ENCODE results near the gene PADI6. TPM values are rescaled to one million over a fixed set of nuclear protein-coding genes. Genes with fewer than 3 reads are reported as not detected.

The PADI6 gene
- total RNA-seq, 1 experiment from 2014 or later, result not detected

GRCh38 chr1:17419626-17420328 is 47.8 kb downstream of the PADI6 start:
- H3K36me3 ChIP-seq (ENCODE audit: control insufficient read depth in 1 of 2, insufficient read depth in 2 of 2, low read length in 2 of 2), result peaks cover 63 to 70% of the 10 kb centered on the region in 2 experiments
- H3K4me3 ChIP-seq (replicated peaks in 1 of 2; ENCODE audit: low read depth in 1 of 2, low read length in 2 of 2), result no peak overlapping the region
- no peak for DNase-seq (ENCODE audit: low read depth, low spot score)
- no peak overlapping the region for H2AFZ ChIP-seq (ENCODE audit: low read depth, low read length, poor library complexity, severe bottlenecking)
- H3K27me3 ChIP-seq (ENCODE audit: insufficient read depth, low read length), result no peaks in the 10 kb centered on the region
- intact Hi-C loops (cut with micrococcal nuclease), result loop anchor here (1.0 to 5.0 kb wide), 2 partner anchors 66 to 188 kb away; no protein-coding TSS in a partner anchor
- no peaks in the 10 kb centered on the region for H4K20me1 ChIP-seq (ENCODE audit: insufficient read depth)
- peaks cover 66% of the 10 kb centered on the region for H3K79me2 ChIP-seq (ENCODE audit: insufficient read depth, low read length)
- H3K9ac ChIP-seq (ENCODE audit: low read length), result no peak overlapping the region
- H3K4me1 ChIP-seq (ENCODE audit: control insufficient read depth in 1 of 2, insufficient read depth in 2 of 2, low read length in 2 of 2), result no peaks in the 10 kb centered on the region
- no peak overlapping the region for H3K4me2 ChIP-seq (ENCODE audit: low read length)
- peak; percentile 80 to 100 (median 100) for TF ChIP-seq CTCF (IDR thresholded peaks at IDR 0.05 in 2 of 3, conservative IDR thresholded peaks at IDR 0.05 in 1 of 3; ENCODE audit: borderline replicate concordance in 1 of 3, insufficient read depth in 1 of 3, low read depth in 2 of 3, low read length in 2 of 3)
- TF ChIP-seq YY1 (IDR thresholded peaks at IDR 0.05; ENCODE audit: extremely low read depth, insufficient replicate concordance, low read depth, low read length), result peak; percentile 17
- TF ChIP-seq ZNF274 (IDR thresholded peaks at IDR 0.05; ENCODE audit: low read depth, low read length), result no peak
- TF ChIP-seq RAD21 (IDR thresholded peaks at IDR 0.05; ENCODE audit: low read depth), result peak; percentile 90
- TF ChIP-seq EZH2 (IDR thresholded peaks at IDR 0.05), result no peak
- no peaks in the 10 kb centered on the region for H3K9me3 ChIP-seq (ENCODE audit: control insufficient read depth in 1 of 2, insufficient read depth in 1 of 2, low read depth in 1 of 2, low read length in 2 of 2)
- ATAC-seq, result peak; percentile 90
- CTCF ChIA-PET, result no interaction called here
- POLR2A ChIA-PET, result no interaction called here
- no TSS peak for BruUV-seq (replicated peaks)
- no peaks in the 10 kb centered on the region for H3K9me2 ChIP-seq (ENCODE audit: insufficient read depth)
- no peak overlapping the region for H3K27ac ChIP-seq (ENCODE audit: low read depth, low read length)
- RAD21 ChIA-PET (ENCODE audit: low non-redundant PET in 1 of 2, low total read pairs in 2 of 2, uncharacterized antibody in 2 of 2, unreplicated experiment in 2 of 2), result no interaction called here

GRCh38 chr1:17420391-17420918 is 48.5 kb downstream of the PADI6 start:
- ChIA-PET CTCF (no interaction called here), RAD21 (ENCODE audit: low non-redundant PET in 1 of 2, low total read pairs in 2 of 2, uncharacterized antibody in 2 of 2, unreplicated experiment in 2 of 2) (no interaction called here), POLR2A (no interaction called here)
- BruUV-seq (replicated peaks), result TSS peak; percentile 2
- no peak for ATAC-seq
- intact Hi-C loops (cut with micrococcal nuclease), result loop anchor here (1.0 to 5.0 kb wide), 2 partner anchors 65 to 187 kb away; no protein-coding TSS in a partner anchor
- Histone ChIP-seq H4K20me1 (ENCODE audit: insufficient read depth) (no peaks in the 10 kb centered on the region), H3K9ac (ENCODE audit: low read length) (no peak overlapping the region), H3K4me3 (replicated peaks in 1 of 2; ENCODE audit: low read depth in 1 of 2, low read length in 2 of 2) (no peak overlapping the region), H2AFZ (ENCODE audit: low read depth, low read length, poor library complexity, severe bottlenecking) (no peak overlapping the region), H3K27ac (ENCODE audit: low read depth, low read length) (no peak overlapping the region), H3K9me2 (ENCODE audit: insufficient read depth) (no peaks in the 10 kb centered on the region), H3K4me1 (ENCODE audit: control insufficient read depth in 1 of 2, insufficient read depth in 2 of 2, low read length in 2 of 2) (no peaks in the 10 kb centered on the region), H3K79me2 (ENCODE audit: insufficient read depth, low read length) (peaks cover 73% of the 10 kb centered on the region), H3K27me3 (ENCODE audit: insufficient read depth, low read length) (no peaks in the 10 kb centered on the region), H3K9me3 (ENCODE audit: control insufficient read depth in 1 of 2, insufficient read depth in 1 of 2, low read depth in 1 of 2, low read length in 2 of 2) (no peaks in the 10 kb centered on the region), H3K4me2 (ENCODE audit: low read length) (no peak overlapping the region), H3K36me3 (ENCODE audit: control insufficient read depth in 1 of 2, insufficient read depth in 2 of 2, low read length in 2 of 2) (peaks cover 63 to 74% of the 10 kb centered on the region in 2 experiments)
- DNase-seq (ENCODE audit: low read depth, low spot score), result no peak
- no peak for TF ChIP-seq SRF (IDR thresholded peaks at IDR 0.05; ENCODE audit: low read depth)
- TF ChIP-seq MAX (IDR thresholded peaks at IDR 0.05), result no peak
- no peak for TF ChIP-seq RAD21 (IDR thresholded peaks at IDR 0.05; ENCODE audit: low read depth)
- no peak for TF ChIP-seq TCF7L2 (IDR thresholded peaks at IDR 0.05; ENCODE audit: borderline replicate concordance, extremely low read depth, insufficient read depth, insufficient read length)
- TF ChIP-seq SIN3A (IDR thresholded peaks at IDR 0.05; ENCODE audit: low read depth), result no peak
- TF ChIP-seq FOSL1 (IDR thresholded peaks at IDR 0.05; ENCODE audit: low read depth), result no peak
- no peak for TF ChIP-seq YY1 (IDR thresholded peaks at IDR 0.05; ENCODE audit: extremely low read depth, insufficient replicate concordance, low read depth, low read length)
- TF ChIP-seq JUND (IDR thresholded peaks at IDR 0.05), result no peak
- no peak for TF ChIP-seq ZFX (IDR thresholded peaks at IDR 0.05)
- no peak for TF ChIP-seq ZNF274 (IDR thresholded peaks at IDR 0.05; ENCODE audit: low read depth, low read length)
- no peak for TF ChIP-seq ZBTB33 (IDR thresholded peaks at IDR 0.05; ENCODE audit: extremely low read depth, insufficient replicate concordance, low read length)
- no peak for TF ChIP-seq EZH2phosphoT487 (IDR thresholded peaks at IDR 0.05; ENCODE audit: borderline replicate concordance)

All from HCT116 (cell line).